IPS-NIHi11 (cell line): ENCODE measurements around the gene TNPO3.
A peak's percentile ranks its signal among the peaks of the same experiment; 100 is the strongest.
"Not testable (repeated sequence)": the region's sequence is repeated elsewhere in the genome, so short reads cannot be mapped to it uniquely, and the experiment has no call there.

Experiments
- DNase-seq: peaks from one replicate; pipeline ENCODE4 v3.0.0; 2012; ENCODE audit warnings: mixed read lengths, low spot score

The TNPO3 gene

DNA sequence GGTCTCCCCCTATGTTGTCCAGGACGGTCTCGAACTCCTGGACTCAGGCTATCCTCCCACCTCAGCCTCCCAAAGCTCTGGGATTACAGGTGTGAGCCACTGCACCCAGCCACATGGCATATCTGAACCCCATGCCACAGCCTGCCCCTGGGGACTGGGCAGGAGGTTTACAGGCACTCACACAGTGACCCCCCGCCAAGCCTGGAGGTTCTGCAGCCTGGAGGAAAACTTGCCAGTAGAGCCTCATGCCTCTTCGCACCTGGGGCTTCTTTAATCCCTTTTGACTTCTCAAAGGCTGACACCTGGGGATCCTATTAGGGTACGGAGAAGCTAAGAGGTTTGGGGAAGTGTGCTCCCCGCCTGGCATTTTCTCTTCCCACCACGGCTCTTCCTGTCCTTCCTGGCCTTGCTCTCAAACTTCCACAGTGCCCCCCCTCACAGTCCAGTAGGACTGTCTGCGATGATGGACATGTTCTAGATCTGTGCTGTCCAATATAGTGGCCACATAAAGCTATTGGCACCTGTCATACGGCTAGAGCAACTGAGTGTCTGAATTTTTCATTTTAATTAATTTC lies 133.0 kb downstream of the TNPO3 start:
- DNase-seq, result no peak

DNA sequence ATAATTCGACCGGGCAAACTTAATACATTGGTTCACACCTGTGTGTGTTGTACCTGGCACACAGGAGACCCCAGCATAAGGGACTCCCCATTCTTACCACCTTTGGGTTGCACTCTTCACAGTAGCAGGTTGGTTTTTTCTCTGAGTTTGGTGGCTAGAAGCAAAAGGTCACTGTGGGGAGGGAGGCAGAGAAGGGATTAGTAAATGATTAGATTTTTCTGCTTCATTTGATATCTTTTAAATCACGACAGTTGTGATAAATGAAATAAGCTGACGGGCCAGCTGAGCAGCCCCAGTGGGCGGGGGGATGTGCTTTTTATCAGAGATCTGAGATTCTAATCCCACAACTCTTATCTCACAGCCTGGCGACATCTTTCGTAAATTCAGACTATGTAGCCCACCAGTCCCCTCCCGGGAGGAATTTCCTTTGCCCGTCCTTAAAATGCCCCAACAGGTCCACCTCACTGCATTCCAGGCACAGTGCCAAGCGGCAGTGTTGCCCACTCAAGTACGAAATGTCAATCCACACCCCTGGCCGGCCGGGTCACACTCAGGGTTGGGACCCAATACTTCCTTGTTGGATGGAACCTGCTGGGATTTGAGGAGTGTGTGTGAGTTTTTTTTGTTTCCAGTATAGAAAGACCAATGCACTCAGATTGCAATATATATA lies 133.9 kb downstream of the TNPO3 start:
- no peak for DNase-seq

DNA sequence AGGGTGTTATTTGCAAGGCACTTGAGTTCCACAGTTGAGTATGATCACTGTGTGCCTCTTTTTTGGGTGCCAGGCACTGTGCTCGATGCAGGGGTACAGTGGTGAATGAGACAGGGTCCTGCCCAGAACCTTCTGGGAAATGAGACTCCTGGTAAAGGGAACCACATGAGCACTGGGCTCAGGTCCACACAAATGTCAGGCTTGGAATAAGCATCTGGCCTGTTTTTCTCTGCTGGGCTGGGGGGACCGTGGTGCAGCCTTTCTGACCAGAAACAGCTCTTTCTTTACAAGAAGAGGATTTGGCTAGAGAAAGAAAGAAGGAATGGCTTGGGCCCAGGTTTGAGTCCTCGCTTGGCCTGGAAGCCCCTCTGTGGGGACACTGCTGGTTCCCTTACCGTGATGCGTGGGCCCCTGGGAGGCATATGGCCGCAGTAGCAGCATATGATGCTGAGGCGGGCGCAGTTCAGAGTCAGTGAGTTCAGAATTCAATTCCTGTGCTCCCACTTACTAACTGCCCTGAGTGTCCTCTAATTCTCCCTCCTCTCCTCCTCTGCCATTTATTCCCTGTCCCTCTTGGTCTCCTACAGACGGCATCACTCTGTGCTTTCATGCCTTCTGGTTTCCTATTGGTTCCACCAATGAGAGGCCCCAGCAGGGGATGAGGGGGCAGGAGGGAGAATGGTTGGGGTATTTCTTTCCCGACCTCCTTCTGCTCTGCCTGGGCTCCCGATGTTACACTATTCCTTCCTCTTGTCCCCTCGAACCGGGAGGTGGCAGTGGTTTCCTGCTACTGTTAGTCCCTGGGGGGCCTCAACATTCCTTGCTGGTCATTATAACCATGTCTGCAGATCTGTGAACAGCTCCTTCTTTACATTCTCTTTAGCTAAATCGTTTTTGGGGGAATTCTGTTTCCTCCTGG lies 134.8 kb downstream of the TNPO3 start:
- DNase-seq, result no peak

DNA sequence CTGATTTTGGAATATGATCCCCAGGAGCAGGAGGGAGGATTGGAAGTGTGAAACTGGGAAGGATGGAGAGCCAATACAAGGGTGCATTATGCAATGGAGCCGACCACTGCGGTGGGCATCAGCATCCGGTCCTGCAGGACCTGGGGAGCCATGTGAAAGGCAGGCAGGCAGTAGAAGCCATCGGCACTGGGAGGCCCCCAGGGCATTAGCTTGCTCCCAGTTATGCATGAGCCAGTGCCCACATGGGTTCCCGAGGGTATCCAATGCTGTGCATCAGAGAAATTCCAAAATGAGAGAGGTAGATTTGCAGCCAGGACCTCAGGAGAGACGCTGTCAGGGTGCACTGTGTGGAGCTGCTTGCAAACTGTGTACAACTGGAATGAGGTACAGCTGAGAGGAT lies 135.7 kb downstream of the TNPO3 start:
- no peak for DNase-seq

DNA sequence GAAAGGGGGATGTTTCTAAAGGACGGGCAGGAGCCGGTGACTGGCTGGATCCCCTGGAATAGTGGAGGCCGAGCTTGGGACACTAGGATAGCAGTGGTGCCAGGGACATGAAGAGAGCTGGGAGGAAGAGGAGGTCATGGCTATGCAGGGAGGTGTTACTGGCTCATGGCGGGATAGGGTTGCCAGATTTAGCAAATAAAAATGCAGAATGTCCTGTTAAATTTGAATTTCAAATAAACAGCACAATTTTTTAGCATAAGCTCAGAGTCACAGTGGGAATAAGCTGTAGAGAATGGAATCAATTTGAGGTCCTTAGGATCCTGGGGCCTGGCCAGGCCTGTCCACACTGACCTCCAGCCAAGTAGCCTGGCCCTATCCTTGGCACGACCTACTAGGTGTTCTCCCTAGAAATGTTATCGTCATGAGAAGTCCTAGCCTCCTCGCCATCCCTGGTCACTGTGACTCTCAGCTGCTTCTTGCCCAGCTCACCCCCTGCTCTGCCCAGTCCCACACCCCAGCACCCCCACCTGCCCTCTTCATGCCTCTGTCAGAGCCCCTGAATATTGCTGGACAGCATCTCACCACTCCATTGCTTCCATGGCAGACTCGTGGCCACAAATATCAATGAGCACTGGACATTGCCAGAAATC lies 136.8 kb downstream of the TNPO3 start:
- DNase-seq, result no peak

DNA sequence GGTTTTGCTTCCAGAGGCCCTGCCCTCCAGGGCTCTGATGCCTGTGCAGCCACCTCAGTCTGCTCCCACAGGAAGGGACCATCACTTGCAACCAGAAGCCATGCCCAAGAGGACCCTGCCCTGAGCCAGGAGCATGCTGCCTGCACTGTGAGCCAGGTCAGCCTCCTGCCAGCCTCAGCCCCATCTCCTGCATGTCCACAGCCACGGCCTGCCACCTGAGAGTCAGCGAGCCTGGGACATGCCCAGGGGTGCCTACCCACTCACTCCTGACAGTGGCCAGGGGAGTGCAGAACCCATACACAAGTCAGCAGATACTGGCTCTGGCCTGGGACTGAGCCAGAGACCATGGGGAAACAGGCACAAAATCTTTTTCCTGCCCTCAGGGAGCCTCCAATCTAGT lies 137.8 kb downstream of the TNPO3 start:
- no peak for DNase-seq

DNA sequence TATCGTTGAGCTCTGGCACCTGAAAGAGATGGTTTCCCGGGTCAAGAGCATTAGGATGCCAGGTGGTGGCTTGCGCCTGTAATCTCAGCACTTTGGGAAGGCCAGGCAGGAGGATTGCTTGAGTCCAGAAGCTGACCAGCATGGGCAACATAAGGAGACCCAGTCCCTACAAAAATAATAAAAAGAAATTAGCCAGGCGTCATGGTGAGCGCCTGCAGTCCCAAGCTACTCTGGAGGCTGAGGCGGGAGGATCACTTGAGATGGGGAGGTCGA lies 138.3 kb downstream of the TNPO3 start:
- no peak for DNase-seq

DNA sequence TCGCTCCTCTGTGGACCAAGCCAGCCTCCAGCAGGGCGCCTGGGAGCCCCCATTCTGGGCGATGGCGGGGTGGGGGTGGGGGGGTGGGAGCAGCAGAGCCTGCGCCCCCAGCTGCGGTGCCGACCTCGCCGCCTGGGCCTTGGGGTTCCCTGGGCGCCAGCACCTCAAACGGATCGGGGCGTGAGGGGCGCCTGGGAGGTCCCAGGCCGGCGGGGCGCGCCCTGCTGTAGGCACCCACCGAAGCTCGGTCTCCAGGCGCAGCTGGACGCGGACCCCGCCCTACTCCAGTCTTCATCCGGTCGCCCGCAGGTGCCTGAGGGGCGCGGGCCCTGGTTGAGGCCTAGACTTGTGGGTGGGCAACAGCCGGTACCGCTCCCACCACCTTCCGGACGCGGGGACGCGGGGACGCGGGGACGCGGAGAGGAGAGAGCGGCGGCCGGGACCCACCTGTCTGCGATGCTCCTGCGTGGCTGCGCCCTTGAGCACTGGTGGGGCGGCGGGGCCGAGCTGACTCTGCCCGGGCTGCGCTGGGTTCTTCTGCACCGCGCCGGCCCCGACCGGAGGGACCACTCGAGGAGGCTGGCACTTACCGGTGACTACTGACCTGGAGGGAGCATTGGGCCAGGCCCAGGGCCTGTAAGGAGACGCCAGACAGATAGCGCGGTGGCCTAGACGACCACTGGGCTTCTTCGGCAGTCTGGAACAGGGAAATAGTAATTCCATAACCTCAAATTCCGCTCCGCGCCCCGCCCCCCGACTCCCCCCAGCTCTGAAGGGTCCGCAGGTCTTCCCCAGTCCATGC lies 138.9 kb downstream of the TNPO3 start:
- DNase-seq, result no peak

DNA sequence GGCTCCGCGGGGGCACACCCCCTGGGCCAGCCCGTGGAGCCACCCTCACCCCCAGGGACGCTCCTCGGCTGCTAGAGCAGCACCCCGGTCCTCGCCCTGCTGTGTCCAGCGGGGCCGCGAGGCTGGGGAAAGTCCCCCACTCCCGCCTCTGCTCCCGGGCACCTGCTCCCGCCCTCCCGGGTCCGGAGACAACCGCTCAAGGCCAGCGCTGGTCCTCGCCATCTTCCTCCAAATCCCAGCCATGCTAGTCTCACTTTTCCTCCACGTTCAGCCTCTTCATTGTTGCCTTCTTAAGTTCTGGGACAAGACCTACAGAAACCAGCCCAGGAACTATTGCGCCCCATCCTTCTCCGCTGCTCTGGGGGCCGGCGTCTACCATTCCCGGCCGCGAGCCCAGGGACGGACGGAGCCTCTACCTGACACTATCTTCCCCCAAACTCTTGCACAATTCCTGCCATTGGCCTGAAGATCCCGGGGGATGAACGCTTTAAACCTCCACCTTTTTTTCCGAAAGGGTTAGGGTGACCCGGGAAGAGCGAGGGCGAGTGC lies 139.6 kb downstream of the TNPO3 start:
- DNase-seq, result no peak

DNA sequence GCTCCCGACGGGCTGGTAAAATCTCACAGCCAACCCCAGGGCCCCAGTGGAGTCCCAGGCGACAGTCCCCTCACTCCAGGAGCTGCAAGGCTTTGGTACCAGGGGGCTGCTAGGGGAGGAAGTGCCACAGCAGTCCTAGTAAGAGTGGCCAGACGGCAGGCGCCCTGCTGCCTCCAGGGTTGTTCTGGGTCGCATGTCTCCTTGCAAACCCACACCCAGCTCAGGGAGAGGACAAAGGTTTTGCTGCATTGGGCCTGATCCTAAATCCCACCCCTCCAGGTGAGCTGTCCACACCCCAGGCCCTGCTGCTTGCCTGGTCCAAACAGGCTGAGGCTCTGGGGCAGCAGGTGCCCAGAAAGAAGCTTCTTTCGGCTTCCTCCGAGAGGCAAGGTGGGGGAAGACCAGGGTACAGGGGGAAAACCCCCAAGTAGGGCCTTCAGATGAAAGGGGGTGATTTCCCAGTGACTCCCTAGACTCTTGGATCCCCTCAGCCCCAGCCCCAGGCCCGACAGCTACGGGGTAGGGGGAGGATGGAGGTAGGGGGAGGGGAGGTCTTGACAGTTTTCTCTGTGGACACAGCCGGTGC lies 140.3 kb downstream of the TNPO3 start:
- no peak for DNase-seq

DNA sequence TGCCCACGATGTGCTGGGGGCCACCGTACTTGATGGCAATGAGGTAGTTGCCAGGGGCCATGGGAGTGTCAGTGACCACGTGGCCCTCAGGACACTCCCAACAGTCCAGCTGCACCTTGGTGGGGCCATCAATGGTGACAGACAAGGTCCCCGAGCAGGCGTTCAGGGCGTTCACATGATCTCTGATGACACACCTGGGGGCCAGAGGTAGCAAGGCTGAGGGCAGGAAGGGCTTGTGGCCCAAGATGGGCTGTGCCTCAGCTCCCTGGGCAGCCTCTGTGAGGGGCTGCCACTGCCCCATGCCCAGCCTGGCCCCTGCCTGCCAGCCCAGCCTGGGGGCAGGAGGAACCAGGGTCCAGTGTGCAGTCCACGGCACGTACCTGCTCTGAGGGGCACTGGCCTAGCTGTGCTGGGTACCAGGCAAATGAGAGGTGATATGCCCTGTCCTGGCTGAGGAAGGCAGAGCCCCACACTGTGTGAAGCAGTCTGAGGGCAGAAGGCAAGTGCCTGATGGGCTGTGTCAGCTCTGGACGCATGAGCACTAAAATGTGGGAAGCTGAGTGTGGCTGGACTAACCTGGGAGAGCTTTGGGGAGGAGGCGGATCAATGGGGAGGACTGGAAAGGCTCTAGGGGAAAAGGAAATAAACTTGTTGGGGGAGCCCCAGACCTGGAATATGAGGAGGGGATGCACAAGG lies 140.9 kb downstream of the TNPO3 start:
- DNase-seq, result no peak

DNA sequence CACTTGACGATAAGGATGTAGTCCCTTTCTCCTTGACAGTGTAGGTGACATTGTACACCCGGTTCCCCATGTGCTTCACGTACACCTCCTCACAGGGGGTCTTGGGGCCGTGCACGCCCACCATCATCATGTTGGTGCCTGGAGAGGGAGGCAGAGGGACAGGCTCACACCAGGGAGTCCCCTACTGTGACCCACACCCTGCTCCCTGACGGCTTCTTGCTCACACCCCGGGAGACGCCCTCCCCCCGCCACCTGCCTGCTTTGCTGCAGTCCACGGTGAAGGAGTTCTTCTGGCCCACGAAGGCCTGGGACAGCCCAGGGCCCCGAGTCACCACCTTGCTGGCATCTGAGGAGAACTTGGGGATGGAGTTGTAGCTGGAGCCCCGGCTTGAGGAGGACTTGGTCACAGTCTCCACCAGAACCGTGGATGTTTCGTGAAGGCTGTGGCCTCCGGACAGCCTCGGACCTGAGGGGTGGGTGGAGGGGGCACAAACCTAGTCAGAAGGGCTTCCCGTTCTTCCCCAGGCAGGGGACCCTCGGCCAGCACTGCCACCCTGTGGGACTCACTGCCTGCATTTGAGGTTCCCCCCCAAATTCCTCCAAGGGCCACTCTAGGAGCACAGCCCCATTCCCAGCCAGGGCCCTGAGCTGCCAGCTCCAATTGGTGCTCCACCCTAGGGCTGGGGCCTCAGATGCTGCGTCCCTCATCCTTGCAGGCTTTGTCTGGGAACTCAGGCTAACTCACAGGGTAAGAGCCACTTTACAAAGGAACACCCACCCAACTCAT lies 142.0 kb downstream of the TNPO3 start:
- not testable (repeated sequence) for DNase-seq

DNA sequence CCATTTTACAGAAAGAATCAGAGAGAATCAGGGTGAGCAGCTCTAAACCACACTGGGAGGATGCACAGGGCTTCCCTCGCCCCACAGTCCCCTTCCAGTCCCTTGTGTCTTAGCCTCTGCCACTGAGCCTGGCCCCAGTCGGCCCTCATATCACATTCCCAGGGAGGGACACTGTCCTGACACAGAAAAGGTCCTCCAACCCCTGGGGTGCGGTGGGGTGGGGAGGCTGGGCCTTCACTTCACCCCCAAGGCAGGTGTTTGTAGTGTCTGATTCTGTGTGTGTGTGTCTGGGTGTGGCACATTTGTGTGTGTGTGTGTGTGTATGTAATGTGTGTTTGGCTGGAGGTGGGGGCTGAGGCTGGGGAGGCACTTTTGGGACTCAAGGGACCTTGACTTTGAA lies 142.6 kb downstream of the TNPO3 start:
- no peak for DNase-seq

DNA sequence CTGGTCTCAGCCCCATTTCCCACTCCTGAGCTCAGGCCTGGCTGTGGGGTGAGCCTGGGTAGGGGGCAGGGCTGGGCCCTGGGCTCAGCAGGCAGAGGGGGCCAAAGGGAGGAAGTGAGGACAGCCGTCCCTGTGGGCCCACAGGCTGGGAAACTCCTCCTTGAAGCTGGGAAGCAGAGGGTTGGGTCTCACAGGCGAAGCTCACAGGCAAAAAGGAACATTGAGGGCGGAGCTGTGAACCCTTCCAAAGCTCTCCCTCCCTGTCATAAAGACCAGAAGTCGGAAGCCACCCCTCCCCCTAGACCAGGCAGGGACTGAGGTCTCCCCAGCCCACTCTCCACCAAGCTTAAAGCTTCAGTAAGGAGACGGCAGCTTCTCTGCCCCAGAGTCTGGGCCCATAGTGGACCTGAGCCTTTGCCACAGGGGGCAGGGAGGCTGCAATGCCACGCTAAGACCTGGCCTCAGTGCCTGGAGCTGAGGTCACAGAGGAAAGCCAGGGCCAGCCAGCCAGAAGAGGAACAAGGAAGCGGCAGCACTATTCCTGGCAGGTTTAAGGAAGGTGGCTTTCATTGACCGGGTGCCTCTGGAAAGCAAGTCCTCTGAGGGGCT lies 143.4 kb downstream of the TNPO3 start:
- DNase-seq, result peak; percentile 62

DNA sequence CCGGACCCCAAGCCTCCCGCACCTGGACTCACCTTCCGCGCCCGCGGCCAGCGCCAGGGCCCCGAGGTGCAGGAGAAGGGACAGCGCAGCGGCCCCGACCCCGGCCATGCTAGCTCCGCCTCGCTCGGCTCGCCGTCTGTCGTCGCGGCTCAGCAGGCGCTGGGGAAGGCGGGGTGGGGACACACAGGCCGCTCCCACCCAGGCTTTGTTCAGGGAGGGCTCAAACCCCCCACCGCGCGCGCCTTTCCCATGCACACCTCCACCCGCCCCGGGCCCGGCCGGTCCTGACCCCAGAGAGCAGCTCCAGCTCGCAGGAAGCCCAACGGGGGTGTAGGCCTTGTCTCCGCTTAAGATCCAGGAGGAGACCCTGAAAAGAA lies 144.4 kb downstream of the TNPO3 start, which contains the start of gene KCP:
Gene KCP (minus strand): TSS at position 141 of the 377 bp plus-strand sequence. CDS start 33 bp downstream, at position 108.
- DNase-seq, result no peak

DNA sequence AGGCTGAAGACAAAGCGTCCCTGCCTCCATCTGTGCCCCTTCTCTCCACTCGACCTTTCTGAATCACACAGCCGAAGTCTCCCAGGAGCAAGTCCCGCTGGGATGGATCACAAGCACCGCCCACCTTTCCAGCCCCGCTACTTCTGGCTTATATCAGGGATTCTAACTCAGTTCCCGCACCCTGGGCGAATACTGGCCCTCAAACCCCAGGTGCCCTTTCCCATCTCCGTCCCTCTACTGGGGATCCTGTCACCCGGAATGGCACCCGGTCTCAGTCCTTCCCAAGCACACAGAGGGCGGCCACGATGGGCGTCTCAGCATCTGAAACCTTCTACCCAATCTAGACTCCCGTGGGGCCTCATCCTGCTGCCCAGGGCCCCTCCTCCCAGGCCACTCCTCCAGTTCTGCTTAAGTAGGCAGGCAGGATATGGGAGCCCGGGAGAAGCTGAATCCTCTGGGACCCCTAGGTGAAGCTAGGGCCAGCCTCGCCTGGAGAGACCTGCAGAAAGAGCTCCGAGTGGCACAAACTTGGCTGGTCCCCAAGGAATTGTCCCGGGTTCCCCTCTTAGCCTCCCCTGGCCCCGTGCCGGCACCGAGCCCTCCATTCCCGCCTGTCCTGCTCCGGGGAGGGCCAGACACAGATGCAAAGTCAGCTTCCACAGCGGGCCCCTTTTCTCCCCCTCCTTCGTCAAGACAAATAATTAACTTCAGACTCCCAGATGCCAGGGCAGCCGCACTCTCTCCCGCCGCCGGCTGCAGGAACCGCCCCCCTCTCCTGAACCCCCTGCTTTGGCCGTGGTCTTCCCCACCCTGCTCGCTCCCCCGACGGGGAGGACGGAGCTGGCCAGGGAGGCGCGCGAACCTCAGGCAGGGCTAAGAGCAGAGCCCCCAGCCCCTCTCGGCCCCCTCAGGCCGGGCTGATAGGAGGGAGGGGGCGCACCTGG lies 145.0 kb downstream of the TNPO3 start:
- DNase-seq, result peak; percentile 70

DNA sequence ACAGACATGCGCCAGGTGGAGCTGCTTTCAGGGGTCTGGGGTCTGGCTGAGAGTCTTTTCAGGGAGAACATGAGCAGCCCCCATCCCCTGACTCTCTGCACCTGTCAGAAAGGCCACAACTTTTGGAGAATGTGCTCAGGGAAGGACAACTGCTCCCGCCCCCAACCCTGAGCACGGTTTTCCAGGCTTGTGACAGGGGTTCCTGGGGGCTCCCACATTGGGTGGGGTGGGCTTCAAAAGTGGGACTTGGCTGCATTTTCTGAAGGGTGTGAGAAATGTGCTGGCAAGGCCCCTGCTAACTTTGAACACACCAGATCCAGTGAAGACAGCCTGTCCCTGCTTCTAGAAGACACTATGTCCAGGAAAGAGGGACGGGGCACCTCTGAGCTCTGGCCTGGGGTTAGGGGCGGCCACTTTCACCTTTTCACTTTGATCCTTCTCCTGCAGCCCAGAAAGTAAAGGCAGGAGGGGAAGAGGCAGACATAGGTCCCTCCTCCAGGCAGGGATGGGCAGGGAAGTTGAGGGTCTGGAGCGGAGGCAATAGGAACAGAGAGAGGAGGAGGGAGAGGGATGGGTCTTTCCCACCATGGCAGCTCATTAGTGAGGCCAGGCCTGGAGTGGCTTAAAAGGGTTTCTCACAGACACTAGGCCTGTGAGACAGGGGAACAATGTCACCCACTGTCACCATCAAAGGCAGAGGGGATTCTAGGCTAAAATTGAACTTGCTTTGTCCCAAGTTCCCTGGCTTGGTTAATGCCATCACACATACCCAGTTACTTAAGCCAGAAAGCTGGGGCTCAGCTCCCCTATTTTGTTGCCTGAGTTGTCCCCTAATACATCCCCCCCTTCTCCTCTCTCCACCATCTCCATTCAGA lies 145.9 kb downstream of the TNPO3 start:
- DNase-seq, result no peak
